ENCODE data around the gene RELB.
"Not testable (repeated sequence)": the region's sequence is repeated elsewhere in the genome, so short reads cannot be mapped to it uniquely, and the experiment has no call there.

Gene RELB

DNA sequence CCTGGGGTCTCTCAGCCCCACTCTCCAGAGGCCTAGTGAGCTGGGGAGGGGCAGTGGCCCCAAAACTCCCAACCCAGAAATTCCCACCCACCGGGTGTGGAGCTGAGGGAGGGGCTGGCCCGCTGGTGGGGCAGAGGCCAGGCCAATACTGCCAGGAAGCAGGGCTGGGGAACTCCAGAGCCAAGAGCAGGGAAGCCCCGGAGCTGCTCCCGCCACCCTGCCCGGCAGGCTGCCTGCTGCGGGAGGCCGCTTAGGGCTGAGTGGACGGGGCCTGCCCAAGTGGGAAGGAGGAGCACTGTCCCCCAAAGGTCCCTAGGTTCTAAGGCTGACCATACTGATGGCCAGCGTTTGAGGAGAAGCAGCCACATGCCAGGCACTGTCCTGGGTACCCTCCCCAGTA is 13.0 kb upstream of the RELB start:
- DNase-seq: no peak

DNA sequence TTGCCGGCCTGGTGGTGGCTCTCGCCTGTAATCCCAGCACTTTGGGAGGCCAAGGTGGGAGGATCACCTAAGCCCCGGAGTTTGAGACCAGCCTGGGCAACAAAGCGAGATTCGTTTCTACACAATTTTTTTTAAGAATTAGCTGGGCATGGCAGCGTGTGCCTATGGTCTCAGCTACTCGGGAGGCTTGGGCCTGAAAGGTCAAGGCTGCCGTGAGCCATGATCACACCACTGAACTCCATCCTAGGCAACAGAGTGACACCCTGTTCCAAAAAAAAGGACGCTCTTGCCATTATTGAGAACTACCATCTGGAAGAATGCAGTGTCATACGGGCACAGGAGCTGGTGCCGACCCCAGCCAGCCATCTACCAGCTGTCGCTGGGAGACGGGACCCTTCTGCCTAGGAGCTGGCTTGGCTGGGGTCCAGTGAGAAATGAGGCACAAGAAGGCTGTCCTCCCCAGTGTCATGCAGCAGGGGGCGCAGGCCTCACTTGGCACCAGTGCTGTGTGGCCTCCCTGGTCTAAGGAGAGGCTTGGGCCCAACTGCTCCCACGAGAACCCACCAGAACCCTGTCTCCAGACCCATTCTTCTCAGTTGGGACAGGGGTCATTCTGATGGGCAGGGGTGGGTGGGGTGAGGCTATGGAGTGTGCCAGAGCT is 12.2 kb upstream of the RELB start:
- no peak for DNase-seq

GRCh38 chr19:44990459-44990858 is 10.8 kb upstream of the RELB start:
- no peak for DNase-seq

DNA sequence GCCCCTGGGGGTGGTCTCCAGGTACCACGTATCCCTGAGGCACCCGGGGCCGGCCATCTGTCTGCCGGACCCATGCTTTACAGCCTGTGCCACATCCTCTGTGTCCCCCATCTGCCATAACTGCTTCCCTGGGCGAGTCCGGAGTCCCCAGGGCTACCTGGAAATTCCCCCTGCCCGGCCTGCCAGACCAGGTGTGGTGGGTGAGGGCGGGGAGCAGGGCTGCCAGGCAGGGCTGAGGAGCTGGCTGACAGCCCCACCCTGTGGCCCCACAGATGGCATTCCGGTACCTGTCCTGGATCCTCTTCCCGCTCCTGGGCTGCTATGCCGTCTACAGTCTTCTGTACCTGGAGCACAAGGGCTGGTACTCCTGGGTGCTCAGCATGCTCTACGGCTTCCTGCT is 10.3 kb upstream of the RELB start:
- no peak for DNase-seq

DNA sequence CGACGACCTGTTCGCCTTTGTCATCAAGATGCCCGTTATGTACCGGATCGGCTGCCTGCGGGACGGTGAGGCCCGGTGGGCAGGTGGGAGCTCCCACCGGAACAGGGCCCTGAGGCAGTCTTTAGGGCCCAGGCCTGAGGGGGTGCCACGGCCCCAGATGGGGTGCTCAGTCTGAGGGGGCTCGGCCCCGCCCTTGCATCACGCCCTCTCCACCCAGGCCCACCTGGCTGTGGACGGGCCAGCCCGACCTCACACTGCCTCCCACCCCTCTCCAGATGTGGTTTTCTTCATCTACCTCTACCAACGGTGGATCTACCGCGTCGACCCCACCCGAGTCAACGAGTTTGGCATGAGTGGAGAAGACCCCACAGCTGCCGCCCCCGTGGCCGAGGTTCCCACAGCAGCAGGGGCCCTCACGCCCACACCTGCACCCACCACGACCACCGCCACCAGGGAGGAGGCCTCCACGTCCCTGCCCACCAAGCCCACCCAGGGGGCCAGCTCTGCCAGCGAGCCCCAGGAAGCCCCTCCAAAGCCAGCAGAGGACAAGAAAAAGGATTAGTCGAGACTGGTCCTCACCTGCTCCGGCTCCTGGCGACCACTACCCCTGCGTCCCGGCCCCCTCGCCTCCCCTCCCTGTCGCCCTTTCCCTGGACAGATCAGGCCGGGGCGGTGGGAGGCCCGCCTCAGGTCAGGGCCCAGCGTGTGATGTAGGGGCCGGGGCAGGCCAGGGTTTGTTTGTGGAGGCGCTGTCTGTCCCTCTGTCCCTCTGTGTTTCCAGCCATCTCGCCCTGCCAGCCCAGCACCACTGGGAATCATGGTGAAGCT is 8.7 kb upstream of the RELB start:
- no peak for DNase-seq

DNA sequence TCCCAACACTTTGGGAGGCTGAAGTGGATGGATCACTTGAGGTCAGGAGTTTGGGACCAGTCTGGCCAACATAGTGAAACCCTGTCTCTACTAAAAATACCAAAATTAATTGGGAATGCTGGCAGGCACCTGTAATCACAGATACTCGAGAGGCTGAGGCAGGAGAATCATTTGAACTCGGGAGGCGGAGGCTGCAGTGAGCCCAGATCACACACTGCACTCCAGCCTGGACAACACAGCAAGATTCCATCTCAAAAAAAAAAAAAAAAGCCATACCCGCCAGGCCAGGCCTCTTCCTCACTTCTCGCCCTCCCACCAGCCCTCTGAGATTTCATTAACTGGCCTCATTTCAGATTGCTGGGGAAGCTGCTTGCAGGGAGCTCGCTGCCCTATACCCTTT is 7.7 kb upstream of the RELB start:
- DNase-seq: no peak

GRCh38 chr19:44993926-44994537 is 7.2 kb upstream of the RELB start:
- no peak for DNase-seq

DNA sequence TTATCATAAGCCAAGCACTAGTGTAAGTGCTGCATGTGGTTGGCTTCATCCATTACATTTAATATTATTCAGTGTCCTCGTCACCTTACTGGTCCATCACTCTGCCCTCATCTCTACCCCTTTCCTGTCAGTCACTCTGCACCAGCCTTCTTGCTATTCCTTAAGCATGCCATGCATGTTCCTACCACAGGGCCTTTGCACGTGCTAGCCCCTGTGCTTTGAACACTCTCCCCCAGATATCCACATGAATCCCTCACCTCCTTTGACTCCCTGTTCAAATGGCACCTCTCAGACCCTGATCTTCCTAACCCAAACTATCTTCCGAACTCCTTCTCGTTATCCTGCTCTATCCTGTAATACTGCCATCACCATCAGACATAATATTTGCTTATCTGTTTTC is 3.2 kb upstream of the RELB start:
- no peak for DNase-seq

DNA sequence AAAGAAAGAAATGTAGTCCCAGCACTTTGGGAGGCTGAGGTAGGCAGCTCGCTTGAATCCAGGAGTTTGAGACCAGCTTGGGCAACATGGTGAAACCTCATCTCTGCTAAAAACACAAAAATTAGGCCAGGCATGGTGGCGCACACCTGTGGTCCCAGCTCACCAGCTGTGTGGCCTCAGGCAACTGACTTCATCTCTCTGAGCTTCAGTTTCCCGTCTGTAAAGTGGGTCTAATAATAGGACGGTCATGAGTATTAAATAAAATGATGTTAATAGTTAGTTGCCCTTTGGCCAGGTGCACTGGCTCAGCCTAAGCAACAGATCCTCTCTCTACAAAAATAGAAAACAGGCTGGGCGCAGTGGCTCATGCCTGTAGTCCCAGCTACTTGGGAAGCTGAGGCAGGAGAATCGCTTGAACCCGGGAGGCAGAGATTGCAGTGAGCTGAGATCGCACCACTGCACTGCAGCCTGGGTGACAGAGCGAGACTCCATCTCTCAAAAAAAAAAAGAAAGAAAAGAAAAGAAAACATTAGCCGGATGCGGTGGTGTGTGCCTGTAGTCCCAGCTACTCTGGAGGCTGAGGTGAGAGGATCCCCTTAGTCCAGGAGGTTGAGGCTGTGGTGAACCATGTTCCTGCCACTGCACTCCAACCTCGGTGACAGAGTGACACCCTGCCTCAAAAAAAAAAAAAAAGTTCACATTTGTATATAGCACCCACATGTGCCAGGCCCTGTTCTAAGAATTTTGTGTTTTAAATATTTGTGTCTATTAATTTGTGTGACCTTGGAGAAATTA is 1.9 kb upstream of the RELB start:
- not testable (repeated sequence) for DNase-seq

DNA sequence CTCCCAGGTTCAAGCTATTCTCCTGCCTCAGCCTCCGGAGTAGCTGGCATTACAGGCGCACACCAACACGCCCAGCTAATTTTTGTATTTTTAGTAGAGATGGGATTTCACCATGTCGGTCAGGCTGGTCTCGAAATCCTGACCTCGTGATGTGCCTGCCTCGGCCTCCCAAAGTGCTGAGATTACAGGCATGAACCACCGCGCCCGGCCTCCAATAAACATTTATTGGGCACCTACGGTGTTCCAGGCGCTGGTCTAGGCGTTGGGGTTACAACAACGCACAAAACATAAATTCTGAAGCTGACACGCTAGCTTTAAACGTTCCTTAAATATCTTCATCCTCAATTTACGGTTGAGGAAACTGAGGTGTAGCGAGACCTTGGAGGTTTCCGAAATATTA is 599 bp upstream of the RELB start:
- not testable (repeated sequence) for DNase-seq

DNA sequence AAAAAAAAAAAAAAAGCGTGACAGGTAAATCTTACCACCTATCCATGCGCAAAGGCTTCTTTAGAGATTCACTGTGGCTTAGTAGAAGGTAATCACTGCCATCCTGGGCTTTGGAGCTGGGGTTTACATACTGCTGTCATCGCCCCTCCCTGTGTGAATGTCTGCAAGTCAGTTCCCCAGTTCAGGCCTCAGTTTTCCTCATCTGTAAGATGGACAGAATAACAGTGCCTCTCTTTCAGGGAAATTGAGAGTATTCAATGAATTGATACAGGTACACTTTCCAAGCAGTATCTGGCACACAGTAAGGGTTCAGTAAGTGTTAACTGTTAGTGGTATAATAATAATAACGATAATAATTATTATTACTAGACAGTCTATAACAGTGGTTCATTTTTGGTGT is 2.2 kb downstream of the RELB start:
- DNase-seq: no peak

DNA sequence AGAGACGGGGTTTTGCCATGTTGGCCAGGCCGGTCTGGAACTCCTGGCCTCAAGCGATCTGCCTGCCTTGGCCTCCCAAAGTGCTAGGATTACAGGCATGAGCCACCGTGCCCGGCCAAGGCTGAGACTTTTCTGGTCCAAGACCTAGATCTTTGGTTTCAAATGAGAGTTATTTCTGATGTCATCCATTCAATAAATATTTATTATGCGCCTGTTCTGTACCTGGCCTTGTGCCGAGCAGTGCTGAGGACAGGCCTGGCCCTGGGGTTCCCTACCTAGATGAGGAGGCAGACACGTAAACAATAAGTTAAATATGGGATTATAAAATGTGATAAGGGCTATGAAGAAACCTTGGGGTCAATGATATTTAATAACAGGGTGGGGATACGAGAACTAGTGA is 4.5 kb downstream of the RELB start:
- DNase-seq: no peak

DNA sequence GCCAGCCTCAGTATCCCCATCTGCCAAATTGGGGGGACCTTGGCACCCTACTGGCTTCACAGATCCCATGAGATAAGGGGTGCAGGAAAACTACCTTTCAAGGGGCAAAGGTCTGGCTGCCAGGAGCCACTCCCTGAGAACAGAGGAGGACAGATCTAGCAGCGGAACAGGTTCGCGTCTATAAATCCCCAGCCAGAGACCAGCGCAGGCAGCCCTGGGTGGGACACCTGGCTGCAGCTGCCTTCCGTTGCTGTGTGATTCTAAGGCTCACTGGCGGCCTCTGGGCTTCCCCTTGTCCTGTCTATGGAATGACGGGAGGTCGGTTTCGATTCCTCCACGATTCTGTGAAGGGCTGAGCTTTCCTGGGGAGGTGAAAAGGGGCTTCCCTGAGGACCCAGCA is 7.3 kb downstream of the RELB start:
- no peak for DNase-seq

GRCh38 chr19:45009625-45010255 is 8.5 kb downstream of the RELB start:
- DNase-seq: no peak

DNA sequence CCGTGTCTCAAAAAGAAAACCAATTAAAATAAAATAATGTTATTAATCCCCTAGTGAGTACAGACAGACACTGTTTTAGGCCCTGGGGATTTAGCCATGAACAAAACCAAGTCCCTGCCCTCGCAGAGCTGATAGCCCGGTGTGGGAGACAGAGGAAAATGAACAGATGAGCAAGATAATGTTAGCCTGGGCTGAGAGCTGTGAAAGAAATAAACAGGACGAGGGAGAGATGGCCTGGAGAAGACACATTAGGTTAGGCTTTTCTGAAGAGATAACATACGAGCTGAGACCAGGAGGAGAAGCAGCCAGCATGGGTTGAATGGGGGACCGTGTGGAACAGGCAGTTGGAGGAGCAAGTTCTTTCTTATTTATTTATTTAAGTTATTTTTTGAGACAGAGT is 9.0 kb downstream of the RELB start:
- DNase-seq: no peak

- no peak for DNase-seq
These were observed 10.7 kb downstream of the RELB start for GRCh38 chr19:45011959-45012358.

- DNase-seq: peak; percentile 39
These were observed 15.4 kb downstream of the RELB start for GRCh38 chr19:45016388-45017314.

DNA sequence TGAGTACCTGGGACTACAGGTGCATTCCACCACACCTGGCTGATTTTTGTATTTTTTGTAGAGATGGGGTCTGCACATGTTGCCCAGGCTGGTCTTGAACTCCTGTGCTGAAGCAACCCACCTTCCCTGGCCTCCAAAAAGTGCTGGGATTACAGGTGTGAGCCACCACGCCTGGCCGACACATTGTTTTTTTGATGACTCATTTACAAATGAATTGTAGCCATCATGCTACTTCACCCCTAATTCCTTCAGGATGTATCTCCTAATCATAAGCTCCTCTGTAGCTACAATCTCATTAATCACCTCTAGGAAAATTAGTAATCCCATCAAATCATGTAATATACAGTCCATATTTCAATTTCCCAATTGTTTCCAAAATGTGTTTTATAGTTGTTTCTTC is 17.9 kb downstream of the RELB start:
- DNase-seq: no peak

GRCh38 chr19:45020071-45020470 is 18.8 kb downstream of the RELB start:
- DNase-seq: no peak

DNA sequence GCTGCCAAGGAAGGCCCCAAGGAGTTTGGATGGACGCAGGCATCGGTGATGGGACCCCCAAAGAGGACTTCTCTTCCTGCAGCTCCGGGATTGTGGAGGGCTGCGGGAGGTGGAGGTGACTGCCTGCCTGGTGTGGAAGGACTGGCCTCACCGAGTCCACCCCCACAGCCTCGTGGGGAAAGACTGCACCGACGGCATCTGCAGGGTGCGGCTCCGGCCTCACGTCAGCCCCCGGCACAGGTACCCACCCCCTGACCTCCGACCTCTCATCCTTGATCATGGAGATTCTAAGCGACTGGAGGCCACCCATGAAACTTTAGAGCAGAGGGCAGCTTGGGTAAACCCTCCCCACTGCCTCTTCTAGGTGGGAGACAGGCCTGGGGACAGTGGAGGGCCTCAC is 20.7 kb downstream of the RELB start:
- no peak for DNase-seq

GRCh38 chr19:45023048-45023447 is 21.8 kb downstream of the RELB start:
- no peak for DNase-seq

DNA sequence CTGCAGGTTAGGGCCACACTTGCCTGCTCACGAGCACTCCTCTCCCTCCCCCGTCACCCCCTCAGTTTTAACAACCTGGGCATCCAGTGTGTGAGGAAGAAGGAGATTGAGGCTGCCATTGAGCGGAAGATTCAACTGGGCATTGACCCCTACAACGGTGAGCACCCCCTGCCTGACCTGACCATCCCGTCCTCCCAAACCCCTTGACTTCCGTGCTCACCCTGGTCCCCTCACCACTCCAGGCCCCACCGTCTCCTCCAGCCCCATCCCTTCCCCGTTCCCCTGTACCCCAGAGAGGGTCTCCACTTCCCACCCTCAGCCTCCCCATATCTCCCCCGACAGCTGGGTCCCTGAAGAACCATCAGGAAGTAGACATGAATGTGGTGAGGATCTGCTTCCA is 24.0 kb downstream of the RELB start:
- DNase-seq: no peak
